GM12872 (cell line): ENCODE results near the gene BATF.

Experiments used
- TF ChIP-seq, protein P1 (sequence below): IDR thresholded peaks from 3 replicates; pipeline ENCODE4 v1.5.1; 2011; ENCODE audit warnings: low read depth, mild to moderate bottlenecking, low read length, moderate library complexity; ENCODE audit not compliant: insufficient read depth

The BATF gene

DNA sequence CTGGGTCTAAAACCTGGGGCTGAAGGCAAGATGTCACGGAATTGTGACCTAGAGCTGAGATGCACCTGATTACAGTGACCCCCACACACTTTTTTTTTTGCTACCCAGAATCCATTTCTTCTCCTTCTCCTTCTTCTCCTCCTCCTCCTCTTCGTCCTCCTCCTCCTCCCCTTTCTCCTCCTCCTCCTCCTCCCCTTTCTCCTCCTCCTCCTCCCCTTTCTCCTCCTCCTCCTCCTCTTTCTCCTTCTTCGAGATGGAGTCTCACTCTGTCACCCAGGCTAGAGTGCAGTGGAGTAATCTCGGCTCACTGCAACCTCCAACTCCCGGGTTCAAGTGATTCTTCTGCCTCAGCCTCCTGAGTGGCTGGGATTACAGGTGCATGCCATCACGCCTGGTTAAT, 36.8 kb downstream of the BATF start:
- TF ChIP-seq, protein P1, sequence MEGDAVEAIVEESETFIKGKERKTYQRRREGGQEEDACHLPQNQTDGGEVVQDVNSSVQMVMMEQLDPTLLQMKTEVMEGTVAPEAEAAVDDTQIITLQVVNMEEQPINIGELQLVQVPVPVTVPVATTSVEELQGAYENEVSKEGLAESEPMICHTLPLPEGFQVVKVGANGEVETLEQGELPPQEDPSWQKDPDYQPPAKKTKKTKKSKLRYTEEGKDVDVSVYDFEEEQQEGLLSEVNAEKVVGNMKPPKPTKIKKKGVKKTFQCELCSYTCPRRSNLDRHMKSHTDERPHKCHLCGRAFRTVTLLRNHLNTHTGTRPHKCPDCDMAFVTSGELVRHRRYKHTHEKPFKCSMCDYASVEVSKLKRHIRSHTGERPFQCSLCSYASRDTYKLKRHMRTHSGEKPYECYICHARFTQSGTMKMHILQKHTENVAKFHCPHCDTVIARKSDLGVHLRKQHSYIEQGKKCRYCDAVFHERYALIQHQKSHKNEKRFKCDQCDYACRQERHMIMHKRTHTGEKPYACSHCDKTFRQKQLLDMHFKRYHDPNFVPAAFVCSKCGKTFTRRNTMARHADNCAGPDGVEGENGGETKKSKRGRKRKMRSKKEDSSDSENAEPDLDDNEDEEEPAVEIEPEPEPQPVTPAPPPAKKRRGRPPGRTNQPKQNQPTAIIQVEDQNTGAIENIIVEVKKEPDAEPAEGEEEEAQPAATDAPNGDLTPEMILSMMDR: no peak

DNA sequence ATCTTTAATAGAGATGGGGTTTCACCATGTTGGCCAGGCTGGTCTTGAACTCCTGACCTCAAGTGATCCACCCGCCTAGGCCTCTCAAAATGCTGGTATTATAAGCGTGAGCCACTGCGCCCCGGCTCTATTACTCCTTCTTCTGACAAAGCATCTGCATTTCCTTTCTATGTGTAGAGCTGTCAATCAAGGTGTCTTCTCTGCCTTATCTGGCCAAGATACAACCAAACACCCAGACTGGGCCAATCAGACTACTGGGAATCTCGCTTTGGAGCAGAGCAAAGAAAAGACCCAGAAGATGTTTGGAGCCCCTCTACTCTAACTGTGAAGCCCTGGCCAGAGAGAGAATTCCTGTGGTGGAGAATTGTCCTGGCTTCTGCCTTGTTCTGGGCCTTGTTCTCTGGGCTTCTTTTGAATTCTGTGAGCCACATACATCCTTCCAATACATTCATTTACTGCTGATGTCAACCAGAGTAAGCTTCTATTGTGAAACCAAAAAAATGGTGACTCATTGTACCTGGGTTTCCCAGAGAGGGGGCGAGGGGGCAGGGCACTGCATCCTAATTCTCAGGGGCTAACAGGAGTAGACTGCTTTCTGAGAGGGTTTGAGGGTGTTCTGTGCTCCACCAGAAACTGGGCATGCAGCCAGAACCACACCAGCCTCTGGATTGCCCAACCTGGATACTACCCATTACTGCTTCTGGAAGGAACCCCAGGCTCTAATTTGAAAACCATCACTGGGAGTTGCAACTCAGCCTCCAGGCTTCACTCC, 37.4 kb downstream of the BATF start:
- TF ChIP-seq, protein P1: no peak

DNA sequence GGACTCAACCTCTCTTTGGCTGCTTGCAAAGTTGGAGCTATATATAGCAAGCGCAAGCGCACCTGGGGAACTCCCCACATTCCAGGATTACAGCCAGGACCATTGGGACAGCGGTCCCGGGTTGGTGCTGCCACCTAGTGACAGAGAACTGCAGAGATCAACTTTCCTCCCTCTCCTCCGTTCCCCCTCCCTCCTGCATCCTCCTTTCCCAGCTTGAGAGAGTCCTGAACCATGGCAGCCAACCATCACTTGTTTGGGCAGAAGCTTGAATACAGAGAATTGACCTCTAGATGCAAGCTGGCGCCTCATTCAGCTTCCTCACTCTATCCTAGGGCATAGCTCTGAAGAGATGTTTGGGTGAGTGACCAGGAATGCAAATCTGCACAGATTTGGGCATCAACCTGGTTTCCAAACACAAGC, 38.8 kb downstream of the BATF start:
- TF ChIP-seq, protein P1: peak; percentile 95

DNA sequence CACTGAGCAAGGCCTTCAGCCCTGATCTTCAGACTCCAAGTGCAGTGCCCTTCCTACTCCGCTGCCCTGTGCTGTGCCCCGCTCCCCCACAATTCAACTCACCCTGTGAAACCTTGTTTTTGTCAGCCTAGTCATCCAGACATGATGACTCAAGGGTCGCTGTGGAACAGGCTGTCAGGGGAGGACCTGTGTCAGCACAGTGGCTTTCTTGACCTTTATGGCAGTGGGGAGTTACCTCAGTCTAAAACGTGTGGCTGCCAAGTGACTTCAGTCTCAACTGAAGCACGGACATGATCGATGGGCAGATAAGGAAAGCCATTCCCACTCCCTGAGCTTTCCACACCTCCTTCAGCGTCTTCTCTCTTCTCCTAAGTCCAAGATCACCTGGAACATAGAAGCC, 39.8 kb downstream of the BATF start:
- TF ChIP-seq, protein P1: no peak

DNA sequence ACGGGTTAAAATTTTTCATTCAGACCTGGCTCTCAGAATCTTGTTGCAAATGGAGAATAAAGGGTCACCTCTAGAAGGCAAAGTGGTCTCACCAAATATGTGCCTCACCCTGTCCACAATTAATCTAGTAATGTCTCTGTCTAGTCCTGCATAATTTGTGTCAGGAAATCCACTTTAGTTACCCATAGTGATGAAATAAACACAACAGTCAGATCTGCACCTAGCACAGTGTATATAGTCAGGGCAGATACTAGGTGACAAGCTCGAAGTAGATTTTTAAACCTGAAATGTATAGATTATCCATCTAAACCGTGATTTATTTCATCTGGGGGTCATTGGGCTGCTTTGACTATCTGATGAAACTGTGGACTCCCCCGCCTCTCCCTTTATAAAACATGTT, 40.2 kb downstream of the BATF start:
- TF ChIP-seq, protein P1: no peak

DNA sequence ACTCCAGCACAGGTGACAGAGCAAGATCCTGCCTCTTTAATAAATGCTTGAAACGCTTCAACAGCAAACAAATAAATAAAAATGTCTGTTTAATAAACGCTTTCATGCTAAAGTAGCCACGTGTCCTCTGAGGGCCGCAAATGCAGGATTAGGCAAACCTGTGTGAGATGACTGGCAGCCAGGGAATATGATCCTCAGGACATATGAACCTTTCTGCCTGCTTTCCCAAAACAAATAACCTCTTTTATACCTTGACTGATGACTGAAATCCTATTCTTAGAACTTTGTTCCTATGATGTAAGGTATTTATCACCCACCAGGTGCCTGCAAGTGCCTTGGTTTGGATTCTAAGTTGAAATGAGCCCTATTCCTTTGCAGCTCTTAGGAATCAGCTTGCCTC, 41.7 kb downstream of the BATF start:
- TF ChIP-seq, protein P1: no peak

DNA sequence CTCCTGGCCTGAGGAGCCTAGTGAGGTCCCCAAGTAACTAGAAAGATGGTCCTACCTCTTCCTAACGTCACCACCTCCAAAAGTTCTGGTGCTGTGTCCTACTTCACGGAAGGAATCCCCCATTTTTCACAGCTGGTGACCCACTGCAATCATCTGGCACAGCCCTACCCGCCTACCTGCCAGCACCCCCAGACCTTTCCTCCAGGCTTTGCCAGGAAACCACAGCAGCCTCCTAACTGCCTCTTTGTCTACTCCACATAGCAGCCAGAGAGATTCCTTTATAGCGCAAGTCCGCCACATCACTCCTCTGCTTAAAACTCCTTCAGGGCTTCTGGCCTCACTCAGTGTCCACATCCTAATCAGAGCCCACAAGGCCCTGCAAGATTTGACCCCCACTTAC, 42.8 kb downstream of the BATF start:
- TF ChIP-seq, protein P1: no peak
